Astrocyte (in vitro differentiated cells and primary cell): Measurements from ENCODE around the gene WRAP53. TPM values are rescaled to one million over a fixed set of nuclear protein-coding genes. Genes with fewer than 3 reads are reported as not detected.

Experiments
- DNase-seq: peaks from one replicate; pipeline ENCODE4 v3.0.0-alpha.2; 2010; ENCODE audit warnings: low read depth
- FAIRE-seq: peaks from 2 replicates; lab custom pipeline; 2011; peaks lifted over from hg19 to GRCh38; lab: Jason Lieb, UNC
- H2AFZ ChIP-seq: 2 replicates; pipeline ENCODE4 v1.6.0; 2012; ENCODE audit warnings: low read depth, low read length, inconsistent platforms
- H3K27ac ChIP-seq: 2 replicates; pipeline ENCODE4 v1.5.1; 2011; ENCODE audit warnings: low read depth, low read length, inconsistent platforms
- H3K27me3 ChIP-seq: 2 replicates; pipeline ENCODE4 v1.6.0; 2011; ENCODE audit warnings: low read length, inconsistent platforms; ENCODE audit not compliant: insufficient read depth
- H3K36me3 ChIP-seq: 2 replicates; pipeline ENCODE4 v1.5.1; 2011; ENCODE audit warnings: low read length, inconsistent platforms; ENCODE audit not compliant: insufficient read depth
- H3K4me1 ChIP-seq: 2 replicates; pipeline ENCODE4 v1.5.1; 2011; ENCODE audit warnings: low read length, inconsistent platforms; ENCODE audit not compliant: insufficient read depth
- H3K4me2 ChIP-seq: 2 replicates; pipeline ENCODE4 v1.6.0; 2012; ENCODE audit warnings: low read length, inconsistent platforms
- H3K4me3 ChIP-seq: 2 replicates; pipeline ENCODE4 v1.5.1; 2011; ENCODE audit warnings: low read depth, mild to moderate bottlenecking, low read length, inconsistent platforms; ENCODE audit not compliant: insufficient read depth
- H3K79me2 ChIP-seq: 2 replicates; pipeline ENCODE4 v1.6.0; 2012; ENCODE audit warnings: mild to moderate bottlenecking, low read length, inconsistent platforms; ENCODE audit not compliant: insufficient read depth
- H3K9ac ChIP-seq: 2 replicates; pipeline ENCODE4 v1.6.0; 2012; ENCODE audit warnings: mild to moderate bottlenecking, low read length, inconsistent platforms
- H3K9me3 ChIP-seq: 2 replicates; pipeline ENCODE4 v1.5.1; 2012; ENCODE audit warnings: low read depth, mild to moderate bottlenecking, low read length, inconsistent platforms; ENCODE audit not compliant: insufficient read depth
- H4K20me1 ChIP-seq: 2 replicates; pipeline ENCODE4 v1.6.0; 2012; ENCODE audit warnings: low read length, inconsistent platforms; ENCODE audit not compliant: insufficient read depth
- H3K27ac Mint-ChIP-seq: one replicate; pipeline ENCODE4 v1.8.0; 2021; ENCODE audit warnings: mild to moderate bottlenecking, mixed read lengths; ENCODE audit not compliant: unreplicated experiment
- H3K27me3 Mint-ChIP-seq: one replicate; pipeline ENCODE4 v1.8.0; 2021; ENCODE audit warnings: low read depth, mixed read lengths; ENCODE audit not compliant: unreplicated experiment
- H3K36me3 Mint-ChIP-seq: one replicate; pipeline ENCODE4 v1.8.0; 2021; ENCODE audit warnings: low read depth, mixed read lengths; ENCODE audit not compliant: unreplicated experiment
- H3K4me1 Mint-ChIP-seq: one replicate; pipeline ENCODE4 v1.8.0; 2021; ENCODE audit warnings: low read depth, mixed read lengths; ENCODE audit not compliant: unreplicated experiment
- H3K4me3 Mint-ChIP-seq: one replicate; pipeline ENCODE4 v1.8.0; 2021; ENCODE audit warnings: mild to moderate bottlenecking, moderate library complexity, mixed read lengths; ENCODE audit not compliant: unreplicated experiment
- H3K9me3 Mint-ChIP-seq: one replicate; pipeline ENCODE4 v1.8.0; 2021; ENCODE audit warnings: mild to moderate bottlenecking, mixed read lengths; ENCODE audit not compliant: unreplicated experiment
- EZH2 ChIP-seq: IDR thresholded peaks from 2 replicates; pipeline ENCODE4 v1.6.1; 2012; ENCODE audit warnings: mild to moderate bottlenecking, low read length, inconsistent platforms; ENCODE audit not compliant: insufficient read depth
- total RNA-seq: library from RNA; stranded (reverse); gene quantifications from 2 replicates; pipeline ENCODE4 v1.2.1, GENCODE V29; 2021
- TF ChIP-seq, protein P1 (sequence below): IDR thresholded peaks from 2 replicates; pipeline ENCODE4 v1.5.1; 2011; ENCODE audit warnings: low read depth, mild to moderate bottlenecking, inconsistent platforms, low read length, moderate library complexity; ENCODE audit not compliant: insufficient read depth

The WRAP53 gene
- total RNA-seq, 1 donor from 2014 or later: 15.1 TPM

DNA sequence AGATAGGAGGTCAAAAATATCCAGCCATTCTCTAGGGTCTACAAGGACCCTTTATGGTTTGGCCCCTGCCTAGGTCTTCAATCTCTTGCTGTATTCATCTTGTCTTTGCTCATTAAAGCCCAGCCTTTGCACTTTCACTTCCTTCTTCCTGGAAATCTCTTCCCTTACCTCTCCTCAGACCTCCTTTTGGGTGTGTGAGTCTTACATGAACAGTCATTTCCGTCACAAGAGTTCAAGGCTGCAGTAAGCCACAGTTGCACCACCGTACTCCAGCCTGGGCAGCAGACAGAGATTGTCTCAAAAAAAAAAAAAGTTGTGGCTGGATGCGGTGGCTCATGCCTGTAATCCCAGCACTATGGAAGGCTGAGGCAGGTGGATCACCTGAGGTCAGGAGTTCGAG is 43.5 kb upstream of the WRAP53 start:
- Histone ChIP-seq H3K27me3 (peaks cover 4% of the 10 kb centered on the region), H3K4me2 (no peak overlapping the region), H2AFZ (no peak overlapping the region), H3K9ac (no peak overlapping the region), H3K36me3 (no peaks in the 10 kb centered on the region), H3K79me2 (no peaks in the 10 kb centered on the region), H4K20me1 (no peaks in the 10 kb centered on the region), H3K4me3 (no peak overlapping the region), H3K9me3 (no peaks in the 10 kb centered on the region), H3K27ac (no peak overlapping the region), H3K4me1 (no peaks in the 10 kb centered on the region)
- TF ChIP-seq, protein P1, sequence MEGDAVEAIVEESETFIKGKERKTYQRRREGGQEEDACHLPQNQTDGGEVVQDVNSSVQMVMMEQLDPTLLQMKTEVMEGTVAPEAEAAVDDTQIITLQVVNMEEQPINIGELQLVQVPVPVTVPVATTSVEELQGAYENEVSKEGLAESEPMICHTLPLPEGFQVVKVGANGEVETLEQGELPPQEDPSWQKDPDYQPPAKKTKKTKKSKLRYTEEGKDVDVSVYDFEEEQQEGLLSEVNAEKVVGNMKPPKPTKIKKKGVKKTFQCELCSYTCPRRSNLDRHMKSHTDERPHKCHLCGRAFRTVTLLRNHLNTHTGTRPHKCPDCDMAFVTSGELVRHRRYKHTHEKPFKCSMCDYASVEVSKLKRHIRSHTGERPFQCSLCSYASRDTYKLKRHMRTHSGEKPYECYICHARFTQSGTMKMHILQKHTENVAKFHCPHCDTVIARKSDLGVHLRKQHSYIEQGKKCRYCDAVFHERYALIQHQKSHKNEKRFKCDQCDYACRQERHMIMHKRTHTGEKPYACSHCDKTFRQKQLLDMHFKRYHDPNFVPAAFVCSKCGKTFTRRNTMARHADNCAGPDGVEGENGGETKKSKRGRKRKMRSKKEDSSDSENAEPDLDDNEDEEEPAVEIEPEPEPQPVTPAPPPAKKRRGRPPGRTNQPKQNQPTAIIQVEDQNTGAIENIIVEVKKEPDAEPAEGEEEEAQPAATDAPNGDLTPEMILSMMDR: no peak
- no peak for TF ChIP-seq EZH2
- Mint-ChIP-seq H3K36me3 (peaks cover 2% of the 10 kb centered on the region), H3K9me3 (peaks cover 4% of the 10 kb centered on the region), H3K27me3 (peaks cover 25% of the 10 kb centered on the region), H3K27ac (no peak overlapping the region), H3K4me3 (no peak overlapping the region), H3K4me1 (no peaks in the 10 kb centered on the region)
- DNase-seq (no peak), FAIRE-seq (no peak)

DNA sequence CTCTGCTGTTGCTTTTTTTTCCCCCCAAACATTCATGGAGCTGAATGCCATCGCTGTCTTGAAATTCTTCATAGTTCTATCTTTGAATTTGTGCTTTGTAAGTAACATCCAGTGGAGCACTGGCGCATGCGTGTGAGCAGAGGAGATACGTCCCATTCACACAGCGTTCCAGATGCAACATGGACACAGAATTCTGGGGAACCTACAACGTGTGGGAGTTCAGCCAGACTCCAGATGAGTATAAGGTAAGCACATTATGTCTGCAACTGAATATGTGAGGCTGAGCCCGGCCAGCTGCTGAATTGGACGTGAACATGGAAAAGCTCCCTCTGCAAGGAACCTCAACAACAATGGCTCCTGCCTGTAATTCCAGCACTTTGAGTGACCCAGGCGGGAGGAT is 41.8 kb upstream of the WRAP53 start:
- TF ChIP-seq, protein P1: no peak
- TF ChIP-seq EZH2: no peak
- peaks cover 38% of the 10 kb centered on the region for H3K27me3 Mint-ChIP-seq
- DNase-seq (no peak), FAIRE-seq (no peak)
- Histone ChIP-seq H3K27ac (no peak overlapping the region), H3K9me3 (no peaks in the 10 kb centered on the region), H3K9ac (no peak overlapping the region), H3K27me3 (peaks cover 16% of the 10 kb centered on the region), H3K36me3 (no peaks in the 10 kb centered on the region), H3K4me1 (peaks cover 4% of the 10 kb centered on the region), H3K4me2 (no peak overlapping the region), H3K4me3 (no peak overlapping the region), H4K20me1 (no peaks in the 10 kb centered on the region), H2AFZ (no peak overlapping the region), H3K79me2 (no peaks in the 10 kb centered on the region)
- no peaks in the 10 kb centered on the region for H3K4me1 Mint-ChIP-seq
- no peak overlapping the region for H3K4me3 Mint-ChIP-seq
- H3K36me3 Mint-ChIP-seq: peaks cover 2% of the 10 kb centered on the region
- no peak overlapping the region for H3K27ac Mint-ChIP-seq
- peaks cover 4% of the 10 kb centered on the region for H3K9me3 Mint-ChIP-seq

DNA sequence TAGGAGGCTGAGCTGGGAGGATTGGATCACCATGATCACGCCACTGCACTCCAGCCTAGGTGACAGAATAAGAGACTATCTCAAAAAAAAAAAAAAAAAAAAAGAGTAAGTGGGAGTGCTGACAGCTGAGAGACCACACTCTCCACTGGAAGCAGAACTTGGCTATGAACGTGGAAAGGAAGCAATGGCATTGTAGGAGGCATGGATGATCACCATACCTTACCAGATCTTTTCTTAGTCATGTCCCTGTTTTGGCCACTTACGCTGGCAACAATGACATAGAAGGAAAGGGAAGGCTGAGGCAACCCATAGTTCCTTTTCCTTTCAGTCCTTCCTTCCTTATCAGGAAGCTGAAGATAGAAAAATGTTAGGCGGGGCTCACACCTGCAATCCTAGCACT is 41.3 kb upstream of the WRAP53 start:
- Mint-ChIP-seq H3K36me3 (no peaks in the 10 kb centered on the region), H3K27ac (no peak overlapping the region)
- FAIRE-seq: no peak

More for the DNA sequence above, 41.3 kb upstream of the WRAP53 start:
- peak overlapping the region; percentile 9 for H3K4me3 Mint-ChIP-seq
- Histone ChIP-seq H3K79me2 (no peaks in the 10 kb centered on the region), H3K9ac (no peak overlapping the region), H3K27ac (no peak overlapping the region), H3K9me3 (no peaks in the 10 kb centered on the region), H3K36me3 (no peaks in the 10 kb centered on the region), H3K4me2 (no peak overlapping the region), H3K27me3 (peaks cover 21% of the 10 kb centered on the region), H3K4me1 (peaks cover 8% of the 10 kb centered on the region), H3K4me3 (no peak overlapping the region), H4K20me1 (no peaks in the 10 kb centered on the region), H2AFZ (no peak overlapping the region)
- H3K9me3 Mint-ChIP-seq: no peaks in the 10 kb centered on the region
- TF ChIP-seq, protein P1: no peak
- no peak for TF ChIP-seq EZH2
- no peak for DNase-seq
- no peaks in the 10 kb centered on the region for H3K4me1 Mint-ChIP-seq
- peaks cover 34% of the 10 kb centered on the region for H3K27me3 Mint-ChIP-seq
